ENCODE measurements around the gene CYSTM1.

The CYSTM1 gene

GRCh38 chr5:140267559-140268018 is 92.6 kb downstream of the CYSTM1 start:
- Histone ChIP-seq H3K4me3 (no peak overlapping the region), H3K27ac (peak overlapping the region in 1 of 2 donors; percentile 31)
- no peak for DNase-seq (ENCODE audit: low spot score)
- TF ChIP-seq, protein P1, sequence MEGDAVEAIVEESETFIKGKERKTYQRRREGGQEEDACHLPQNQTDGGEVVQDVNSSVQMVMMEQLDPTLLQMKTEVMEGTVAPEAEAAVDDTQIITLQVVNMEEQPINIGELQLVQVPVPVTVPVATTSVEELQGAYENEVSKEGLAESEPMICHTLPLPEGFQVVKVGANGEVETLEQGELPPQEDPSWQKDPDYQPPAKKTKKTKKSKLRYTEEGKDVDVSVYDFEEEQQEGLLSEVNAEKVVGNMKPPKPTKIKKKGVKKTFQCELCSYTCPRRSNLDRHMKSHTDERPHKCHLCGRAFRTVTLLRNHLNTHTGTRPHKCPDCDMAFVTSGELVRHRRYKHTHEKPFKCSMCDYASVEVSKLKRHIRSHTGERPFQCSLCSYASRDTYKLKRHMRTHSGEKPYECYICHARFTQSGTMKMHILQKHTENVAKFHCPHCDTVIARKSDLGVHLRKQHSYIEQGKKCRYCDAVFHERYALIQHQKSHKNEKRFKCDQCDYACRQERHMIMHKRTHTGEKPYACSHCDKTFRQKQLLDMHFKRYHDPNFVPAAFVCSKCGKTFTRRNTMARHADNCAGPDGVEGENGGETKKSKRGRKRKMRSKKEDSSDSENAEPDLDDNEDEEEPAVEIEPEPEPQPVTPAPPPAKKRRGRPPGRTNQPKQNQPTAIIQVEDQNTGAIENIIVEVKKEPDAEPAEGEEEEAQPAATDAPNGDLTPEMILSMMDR (IDR thresholded peaks at IDR 0.05), result no peak

- Histone ChIP-seq H3K27ac (no peak overlapping the region), H3K4me3 (no peak overlapping the region)
- no peak for DNase-seq (ENCODE audit: low spot score)
- TF ChIP-seq, protein P1 (IDR thresholded peaks at IDR 0.05), result no peak
Measured at GRCh38 chr5:140270008-140270407, 95.0 kb downstream of the CYSTM1 start.

DNA sequence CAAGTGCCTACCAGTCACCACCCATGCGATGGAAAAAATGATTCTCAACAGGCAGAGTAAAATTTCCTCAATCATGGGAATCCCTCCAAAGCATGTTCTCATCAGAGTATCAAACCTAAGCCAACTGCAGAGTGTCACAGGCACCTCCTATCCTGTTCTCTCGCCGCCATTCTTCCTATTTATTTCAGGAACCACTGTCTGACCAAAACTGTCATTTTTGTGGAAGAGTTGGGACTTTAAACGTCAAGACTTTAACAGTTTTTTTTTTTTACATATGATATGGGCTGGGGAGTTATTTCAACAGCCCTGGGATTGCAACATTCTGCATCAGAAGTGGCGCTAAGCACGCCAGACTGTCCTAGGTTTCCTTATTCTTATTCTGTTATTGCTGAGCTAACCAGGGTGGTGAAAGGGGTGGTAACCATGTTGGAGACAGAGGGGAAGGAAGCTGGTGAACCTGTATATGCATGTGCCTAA is 98.5 kb downstream of the CYSTM1 start:
- peak overlapping the region in 1 of 2 donors; percentile 15 for H3K27ac ChIP-seq
- DNase-seq (ENCODE audit: low spot score), result no peak
- no peak overlapping the region for H3K4me3 ChIP-seq

DNA sequence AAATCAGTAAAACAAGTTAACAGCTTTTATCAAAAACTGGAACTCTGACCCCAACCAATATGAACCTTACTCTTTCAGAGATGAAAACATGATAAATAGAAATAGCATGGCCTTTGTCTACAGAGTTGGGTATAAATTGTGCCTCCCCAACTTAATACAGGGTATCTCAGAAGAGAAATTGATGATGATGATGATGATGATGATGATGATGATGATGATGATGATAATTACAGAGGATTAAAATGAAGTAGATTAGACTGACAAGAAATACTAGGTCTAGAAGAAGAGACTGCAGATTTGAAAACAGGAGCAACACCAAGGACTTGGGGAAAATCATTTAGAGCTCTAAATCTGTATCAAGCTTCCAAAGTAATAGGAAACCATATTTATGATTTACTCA is 100.8 kb downstream of the CYSTM1 start:
- DNase-seq (ENCODE audit: low spot score), result no peak
- TF ChIP-seq, protein P1 (IDR thresholded peaks at IDR 0.05), result no peak
- Histone ChIP-seq H3K4me3 (no peak overlapping the region), H3K27ac (no peak overlapping the region)

More for the DNA sequence above, 98.5 kb downstream of the CYSTM1 start:
- TF ChIP-seq, protein P1 (IDR thresholded peaks at IDR 0.05), result no peak

DNA sequence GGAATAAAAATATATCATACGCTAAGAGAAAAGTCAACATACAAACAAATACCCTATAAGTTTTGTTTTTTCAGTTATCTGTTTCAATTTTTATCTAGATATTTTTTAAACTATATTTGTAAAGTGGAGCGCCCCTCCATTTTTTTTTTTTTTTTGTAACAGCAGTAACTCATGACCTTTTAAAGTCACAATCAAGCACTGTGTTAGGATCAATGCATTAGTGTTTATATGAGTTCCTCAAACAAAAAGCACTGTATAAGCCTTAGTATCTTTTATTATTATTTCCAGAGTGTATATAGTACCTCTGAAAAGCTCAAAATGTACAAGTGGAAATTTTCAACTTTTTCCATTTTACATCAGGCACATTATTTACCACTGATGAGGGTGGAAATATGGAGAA is 107.3 kb downstream of the CYSTM1 start:
- TF ChIP-seq, protein P1 (IDR thresholded peaks at IDR 0.05), result no peak
- H3K27ac ChIP-seq, result no peak overlapping the region
- no peak overlapping the region for H3K4me3 ChIP-seq
- no peak for DNase-seq (ENCODE audit: low spot score)

GRCh38 chr5:140284013-140284412 is 109.0 kb downstream of the CYSTM1 start:
- DNase-seq (ENCODE audit: low spot score), result no peak
- no peak overlapping the region for H3K27ac ChIP-seq
- TF ChIP-seq, protein P1 (IDR thresholded peaks at IDR 0.05), result no peak
- H3K4me3 ChIP-seq, result no peak overlapping the region

DNA sequence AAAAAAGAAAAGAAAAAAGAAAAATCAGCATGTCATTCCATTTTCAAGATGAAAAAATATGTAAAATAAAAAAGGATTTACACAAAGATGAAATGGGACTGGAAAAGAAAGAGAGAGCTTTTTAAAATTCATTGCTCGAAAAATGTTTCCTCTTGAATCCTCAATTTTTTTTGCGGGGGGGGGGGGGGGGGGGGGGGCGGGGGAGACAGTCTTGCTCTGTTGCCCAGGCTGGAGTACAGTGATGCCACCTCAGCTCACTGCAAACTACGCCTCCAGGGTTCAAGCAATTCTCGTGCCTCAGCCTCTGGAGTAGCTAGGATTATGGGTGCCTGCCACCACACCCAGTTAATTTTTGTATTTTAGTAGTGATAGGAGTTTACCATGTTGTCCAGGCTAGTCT is 111.4 kb downstream of the CYSTM1 start:
- TF ChIP-seq, protein P1 (IDR thresholded peaks at IDR 0.05), result no peak
- H3K27ac ChIP-seq, result no peak overlapping the region
- DNase-seq (ENCODE audit: low spot score), result no peak
- no peak overlapping the region for H3K4me3 ChIP-seq
